Colonic mucosa (tissue), 4 donors: ENCODE data around the gene DNAH17. TPM values are rescaled to one million over a fixed set of nuclear protein-coding genes. Genes with fewer than 3 reads are reported as not detected.

Source experiments
- DNase-seq: peaks from one replicate; pipeline ENCODE4 v3.0.0-alpha.2; 2020
- H3K27ac ChIP-seq: fragments of 200-600 bp; one replicate; pipeline ENCODE4 v1.8.0; 2021
- H3K27me3 ChIP-seq: fragments of 200-600 bp; one replicate; pipeline ENCODE4 v1.8.0; 2021
- H3K36me3 ChIP-seq: fragments of 200-600 bp; one replicate; pipeline ENCODE4 v1.8.0; 2021
- H3K4me1 ChIP-seq: fragments of 200-600 bp; one replicate; pipeline ENCODE4 v1.8.0; 2021; ENCODE audit warnings: mild to moderate bottlenecking
- H3K4me3 ChIP-seq: fragments of 200-600 bp; one replicate; pipeline ENCODE4 v1.8.0; 2021
- H3K9ac ChIP-seq, 2 donors: one replicate each; pipeline ENCODE4 v1.7.0; 2013; ENCODE audit warnings: control low read depth in 2 of 2, low read depth in 2 of 2, low read length in 2 of 2
- H3K9me3 ChIP-seq: fragments of 200-600 bp; one replicate; pipeline ENCODE4 v1.8.0; 2021
- CTCF ChIP-seq: fragments of 200-600 bp; IDR thresholded peaks from one replicate; pipeline ENCODE4 v1.8.0; 2022; ENCODE audit warnings: antibody characterized with exemption, mild to moderate bottlenecking
- intact Hi-C: fragments of 100-400 bp; cut with DNase I; formaldehyde crosslinking; loops from one replicate; pipeline ENCODE4 v1.14.1; 2022
- total RNA-seq, 2 donors: library from RNA; stranded (reverse); fragmentation: NEBNext Ultra II Directional in 1 of 2; extraction: Animal tissue kit (Norgen Biotek cat#: 25700) in 1 of 2; gene quantifications; one replicate each; pipeline ENCODE4 v1.2.1, GENCODE V29; 2021
- donor health status: healthy.
- donor health status: DM: no; HTN: no; CAD: no.
- donor health status: DM: no; HTN: no; CAD: no.

Gene DNAH17
- total RNA-seq, 2 donors from 2014 or later: 0.05 to 0.19 TPM

- Histone ChIP-seq H3K9ac (no peak overlapping the region), H3K9me3 (no peaks in the 10 kb centered on the region), H3K36me3 (no peaks in the 10 kb centered on the region), H3K27ac (no peak overlapping the region), H3K4me3 (no peak overlapping the region), H3K27me3 (no peaks in the 10 kb centered on the region), H3K4me1 (no peaks in the 10 kb centered on the region)
- TF ChIP-seq CTCF: no peak
- DNase-seq: no peak
- intact Hi-C loops: no loop called here
Observed at GRCh38 chr17:78477913-78478756, 99.1 kb downstream of the DNAH17 start.

DNA sequence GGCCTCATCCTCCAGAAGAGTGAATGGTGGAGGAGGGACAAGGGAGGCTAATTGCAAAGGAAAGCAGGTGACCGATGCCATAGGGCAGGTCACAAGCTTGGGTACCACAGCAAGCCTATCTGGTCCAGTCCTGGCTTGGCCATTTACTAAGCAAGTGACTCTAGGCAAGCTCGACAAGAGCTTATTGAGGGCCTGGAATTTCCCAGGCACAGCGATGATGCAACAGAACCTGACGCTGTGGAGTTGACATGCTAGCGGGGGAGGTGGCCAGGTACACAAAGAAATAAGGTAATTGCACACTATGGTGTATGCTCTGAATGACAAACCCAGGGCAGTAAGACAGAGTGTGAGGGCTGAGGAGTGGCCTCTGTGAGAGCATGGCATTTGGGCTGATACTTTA lies 100.2 kb downstream of the DNAH17 start:
- H3K9me3 ChIP-seq: no peaks in the 10 kb centered on the region
- no peak for DNase-seq
- H3K9ac ChIP-seq: no peak overlapping the region
- no peak for TF ChIP-seq CTCF
- no peak overlapping the region for H3K4me3 ChIP-seq
- no peaks in the 10 kb centered on the region for H3K36me3 ChIP-seq
- intact Hi-C loops: no loop called here
- no peak overlapping the region for H3K27ac ChIP-seq
- no peaks in the 10 kb centered on the region for H3K27me3 ChIP-seq
- no peaks in the 10 kb centered on the region for H3K4me1 ChIP-seq

DNA sequence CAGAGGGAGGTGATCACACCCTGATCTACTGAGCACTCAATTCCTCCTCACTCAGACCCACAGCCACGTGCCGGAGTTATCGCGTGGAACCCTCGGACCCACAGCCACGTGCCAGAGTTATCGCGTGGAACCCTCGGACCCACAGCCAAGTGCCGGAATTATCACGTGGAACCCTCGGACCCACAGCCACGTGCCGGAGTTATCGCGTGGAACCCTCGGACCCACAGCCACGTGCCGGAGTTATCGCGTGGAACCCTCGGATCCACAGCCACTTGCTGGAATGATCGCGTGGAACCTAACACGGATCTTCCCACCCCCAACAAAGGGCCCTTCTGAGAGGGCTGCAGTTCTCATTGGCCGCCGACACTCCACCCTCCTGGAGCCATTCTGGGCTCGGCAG lies 101.0 kb downstream of the DNAH17 start:
- H3K4me3 ChIP-seq: no peak overlapping the region
- no peak for DNase-seq
- no peak overlapping the region for H3K9ac ChIP-seq
- H3K9me3 ChIP-seq: no peaks in the 10 kb centered on the region
- no peaks in the 10 kb centered on the region for H3K27me3 ChIP-seq
- no peak for TF ChIP-seq CTCF
- intact Hi-C loops: no loop called here
- H3K36me3 ChIP-seq: no peaks in the 10 kb centered on the region
- H3K4me1 ChIP-seq: no peaks in the 10 kb centered on the region
- H3K27ac ChIP-seq: no peak overlapping the region

GRCh38 chr17:78475211-78475610 lies 102.0 kb downstream of the DNAH17 start:
- Histone ChIP-seq H3K9ac (no peak overlapping the region), H3K27ac (no peak overlapping the region), H3K4me3 (no peak overlapping the region), H3K27me3 (no peaks in the 10 kb centered on the region), H3K9me3 (no peaks in the 10 kb centered on the region), H3K36me3 (no peaks in the 10 kb centered on the region), H3K4me1 (no peaks in the 10 kb centered on the region)
- intact Hi-C loops: no loop called here
- no peak for TF ChIP-seq CTCF
- no peak for DNase-seq

GRCh38 chr17:78474614-78475146 lies 102.5 kb downstream of the DNAH17 start:
- Histone ChIP-seq H3K36me3 (no peaks in the 10 kb centered on the region), H3K4me3 (no peak overlapping the region), H3K4me1 (no peaks in the 10 kb centered on the region), H3K27ac (no peak overlapping the region), H3K9ac (no peak overlapping the region), H3K9me3 (no peaks in the 10 kb centered on the region), H3K27me3 (no peaks in the 10 kb centered on the region)
- intact Hi-C loops: no loop called here
- no peak for TF ChIP-seq CTCF
- DNase-seq: no peak
